ENCODE measurements around the gene PRKAR1B.

PRKAR1B gene

DNA sequence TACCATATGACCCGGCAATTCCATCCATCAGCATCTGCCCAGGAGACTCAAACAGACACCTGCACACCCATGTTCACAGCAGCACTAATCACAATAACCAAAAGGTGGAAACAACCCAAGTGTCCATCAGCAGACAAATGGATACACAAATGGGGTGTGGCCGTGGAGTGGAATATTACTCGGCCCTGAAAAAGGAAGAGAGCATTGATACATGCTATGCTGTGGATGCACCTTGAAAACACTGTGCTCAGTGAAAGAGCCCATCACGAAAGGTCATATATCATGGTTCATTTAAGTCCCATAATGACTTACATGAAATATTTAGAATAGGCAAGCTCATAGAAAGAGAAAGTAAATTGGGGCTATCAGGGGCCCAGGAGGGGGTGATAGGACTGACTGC, 58.1 kb downstream of the PRKAR1B start:
- no peak overlapping the region for H3K27ac ChIP-seq (ENCODE audit: low read depth, low read length, poor library complexity, severe bottlenecking)
- no peaks in the 10 kb centered on the region for H3K9me2 ChIP-seq (ENCODE audit: low read depth, low read length)

GRCh38 chr7:668139-668931, 58.7 kb downstream of the PRKAR1B start:
- Histone ChIP-seq H3K4me1 (ENCODE audit: insufficient read depth, low read length, severe bottlenecking) (no peaks in the 10 kb centered on the region), H4K20me1 (ENCODE audit: insufficient read depth, low read length) (no peaks in the 10 kb centered on the region), H3K9me2 (ENCODE audit: low read depth, low read length) (no peaks in the 10 kb centered on the region), H3K4me3 (ENCODE audit: low read depth, low read length, poor library complexity, severe bottlenecking) (no peak overlapping the region), H3K79me2 (ENCODE audit: insufficient read depth, low read length) (no peaks in the 10 kb centered on the region), H2AFZ (ENCODE audit: low read length) (no peak overlapping the region), H3K36me3 (ENCODE audit: insufficient read depth, low read length) (peaks cover 4% of the 10 kb centered on the region; the same call in 1 of the 2 replicates), H3K27ac (ENCODE audit: low read depth, low read length, poor library complexity, severe bottlenecking) (no peak overlapping the region), H3K9ac (ENCODE audit: low read length) (no peak overlapping the region), H3K4me2 (ENCODE audit: low read length) (no peak overlapping the region), H3F3A (ENCODE audit: insufficient read depth, low read length) (no peaks in the 10 kb centered on the region), H3K9me3 (ENCODE audit: low read length) (no peaks in the 10 kb centered on the region), H3K27me3 (ENCODE audit: insufficient read depth, low read length) (no peaks in the 10 kb centered on the region)
- TF ChIP-seq CTCF (IDR thresholded peaks at IDR 0.05; ENCODE audit: low read length) = no peak

More for the DNA sequence above, 58.1 kb downstream of the PRKAR1B start:
- H2AFZ ChIP-seq (ENCODE audit: low read length) = no peak overlapping the region
- H3K36me3 ChIP-seq (ENCODE audit: insufficient read depth, low read length) = peaks cover 4% of the 10 kb centered on the region; the same call in 1 of the 2 replicates
- H3K4me2 ChIP-seq (ENCODE audit: low read length) = no peak overlapping the region
- no peak overlapping the region for H3K9ac ChIP-seq (ENCODE audit: low read length)
- H3K9me3 ChIP-seq (ENCODE audit: low read length) = no peaks in the 10 kb centered on the region
- no peaks in the 10 kb centered on the region for H3K27me3 ChIP-seq (ENCODE audit: insufficient read depth, low read length)
- no peak overlapping the region for H3K4me3 ChIP-seq (ENCODE audit: low read depth, low read length, poor library complexity, severe bottlenecking)
- H3K79me2 ChIP-seq (ENCODE audit: insufficient read depth, low read length) = no peaks in the 10 kb centered on the region
- H3F3A ChIP-seq (ENCODE audit: insufficient read depth, low read length) = no peaks in the 10 kb centered on the region
- TF ChIP-seq CTCF (IDR thresholded peaks at IDR 0.05; ENCODE audit: low read length) (no peak), EZH2 (IDR thresholded peaks at IDR 0.05; ENCODE audit: borderline replicate concordance, low read length) (no peak)
- H4K20me1 ChIP-seq (ENCODE audit: insufficient read depth, low read length) = no peaks in the 10 kb centered on the region
- no peaks in the 10 kb centered on the region for H3K4me1 ChIP-seq (ENCODE audit: insufficient read depth, low read length, severe bottlenecking)

DNA sequence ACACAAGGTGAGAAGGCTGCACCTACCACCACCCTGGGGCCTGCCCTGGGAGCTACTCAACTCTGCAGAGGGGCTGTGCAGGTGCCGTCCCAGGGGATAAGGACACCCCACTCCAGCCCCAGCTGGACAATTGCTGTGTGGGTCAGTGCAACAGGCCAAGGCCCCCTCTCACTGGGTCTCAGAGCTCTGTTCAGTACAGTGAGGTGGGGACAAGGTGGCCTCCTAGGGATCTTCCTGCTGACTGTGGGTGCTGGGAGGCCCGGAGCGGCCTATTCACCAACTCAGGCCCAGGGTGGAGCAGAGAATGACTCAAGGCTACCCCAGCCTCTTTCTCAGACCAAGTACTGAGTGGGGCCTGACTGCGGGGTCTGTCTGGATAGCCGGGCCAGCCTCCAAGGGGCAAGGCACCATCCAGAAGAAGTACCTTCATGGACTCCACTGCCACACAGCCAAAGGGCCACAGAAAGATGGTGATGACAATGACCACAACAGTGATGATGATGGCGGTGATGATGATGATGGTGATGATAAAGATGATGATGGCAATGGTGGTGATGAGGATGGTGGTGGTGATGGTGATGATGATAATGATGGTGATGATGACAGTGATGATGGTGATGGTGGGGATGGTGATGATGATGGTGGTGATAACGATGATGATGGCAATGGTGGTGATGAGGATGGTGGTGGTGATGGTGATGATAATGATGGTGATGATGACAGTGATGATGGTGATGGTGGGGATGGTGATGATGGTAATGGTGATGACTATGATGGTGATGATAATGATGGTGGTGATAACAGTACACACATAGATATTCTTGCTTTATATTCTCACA, 60.4 kb downstream of the PRKAR1B start:
- H4K20me1 ChIP-seq (ENCODE audit: insufficient read depth, low read length) = no peaks in the 10 kb centered on the region
- TF ChIP-seq EZH2 (IDR thresholded peaks at IDR 0.05; ENCODE audit: borderline replicate concordance, low read length) = no peak
- TF ChIP-seq CTCF (IDR thresholded peaks at IDR 0.05; ENCODE audit: low read length) = no peak
- H3K9ac ChIP-seq (ENCODE audit: low read length) = no peak overlapping the region

More for the DNA sequence above, 60.4 kb downstream of the PRKAR1B start:
- H3K4me1 ChIP-seq (ENCODE audit: insufficient read depth, low read length, severe bottlenecking) = no peaks in the 10 kb centered on the region
- no peaks in the 10 kb centered on the region for H3K9me2 ChIP-seq (ENCODE audit: low read depth, low read length)
- no peaks in the 10 kb centered on the region for H3K79me2 ChIP-seq (ENCODE audit: insufficient read depth, low read length)
- no peak overlapping the region for H2AFZ ChIP-seq (ENCODE audit: low read length)
- no peaks in the 10 kb centered on the region for H3K9me3 ChIP-seq (ENCODE audit: low read length)
- H3K36me3 ChIP-seq (ENCODE audit: insufficient read depth, low read length) = peaks cover 4% of the 10 kb centered on the region; the same call in 1 of the 2 replicates
- no peak overlapping the region for H3K4me3 ChIP-seq (ENCODE audit: low read depth, low read length, poor library complexity, severe bottlenecking)
- H3K4me2 ChIP-seq (ENCODE audit: low read length) = no peak overlapping the region
- no peaks in the 10 kb centered on the region for H3K27me3 ChIP-seq (ENCODE audit: insufficient read depth, low read length)
- H3F3A ChIP-seq (ENCODE audit: insufficient read depth, low read length) = no peaks in the 10 kb centered on the region
- H3K27ac ChIP-seq (ENCODE audit: low read depth, low read length, poor library complexity, severe bottlenecking) = no peak overlapping the region

Data from OCI-LY1 (cell line).